Occipital lobe (tissue), 2 donors: Measurements from ENCODE around the gene PML. TPM values are rescaled to one million over a fixed set of nuclear protein-coding genes. Genes with fewer than 3 reads are reported as not detected.
"Not testable (repeated sequence)": the region's sequence is repeated elsewhere in the genome, so short reads cannot be mapped to it uniquely, and the experiment has no call there.

Source experiments
- DNase-seq: peaks from one replicate; lab custom pipeline; 2025; lab: John Stamatoyannopoulos, UW
- total RNA-seq: library from RNA; depleted of rRNA; stranded (reverse); fragments of >200 nt; gene quantifications from one replicate; pipeline ENCODE4 v1.2.3, GENCODE V29; 2014

The PML gene
- total RNA-seq, 1 donor from 2014 or later = 6.4 TPM

GRCh38 chr15:74037171-74038117, 42.9 kb downstream of the PML start:
- no peak for DNase-seq

- no peak for DNase-seq
Observed at GRCh38 chr15:74038707-74039655, 44.5 kb downstream of the PML start.

- no peak for DNase-seq
Observed at GRCh38 chr15:74039656-74040010, 45.1 kb downstream of the PML start.

GRCh38 chr15:74040109-74040850, 45.8 kb downstream of the PML start:
- no peak for DNase-seq

- DNase-seq = no peak
Observed at GRCh38 chr15:74041311-74041756, 46.8 kb downstream of the PML start.

GRCh38 chr15:74041777-74042435, 47.4 kb downstream of the PML start:
- DNase-seq = no peak

- no peak for DNase-seq
Observed at GRCh38 chr15:74042603-74043424, 48.3 kb downstream of the PML start.

GRCh38 chr15:74043425-74044266, 49.1 kb downstream of the PML start:
- DNase-seq = no peak

- no peak for DNase-seq
Observed at GRCh38 chr15:74044267-74045110, 50.0 kb downstream of the PML start.

- DNase-seq = no peak
Observed at GRCh38 chr15:74045184-74045583, 50.7 kb downstream of the PML start.

- DNase-seq = no peak
Observed at GRCh38 chr15:74045636-74046274, 51.2 kb downstream of the PML start.

GRCh38 chr15:74046275-74046674, 51.8 kb downstream of the PML start:
- no peak for DNase-seq

GRCh38 chr15:74050127-74050526, 55.6 kb downstream of the PML start:
- DNase-seq = no peak

GRCh38 chr15:74050556-74051234, 56.2 kb downstream of the PML start:
- no peak for DNase-seq

GRCh38 chr15:74052271-74053260, 58.0 kb downstream of the PML start:
- not testable (repeated sequence) for DNase-seq

- no peak for DNase-seq
Observed at GRCh38 chr15:74053517-74053916, 59.0 kb downstream of the PML start.
